HL-60 (cell line): ENCODE measurements around the gene ACER2.

Experiments used
- DNase-seq, 2 experiments: peaks; one replicate each; pipeline ENCODE4 v3.0.0-alpha.2; 2010 to 2020; ENCODE audit warnings: low read depth in 1 of 2, low spot score in 1 of 2
- H3K27ac ChIP-seq: fragments of 250-450 bp; sonication (Bioruptor Pico); replicated peaks from 2 replicates; pipeline ENCODE4 v1.5.1; 2020; ENCODE audit warnings: mild to moderate bottlenecking, moderate library complexity
- H3K27me3 ChIP-seq: fragments of 250-450 bp; sonication (Bioruptor Pico); 2 replicates; pipeline ENCODE4 v1.5.1; 2021; ENCODE audit warnings: mild to moderate bottlenecking, moderate library complexity; ENCODE audit not compliant: insufficient read depth, poor library complexity, severe bottlenecking
- H3K4me3 ChIP-seq: replicated peaks from 2 replicates; pipeline ENCODE4 v1.5.1; 2011; ENCODE audit warnings: mild to moderate bottlenecking, control low read depth, low read length; ENCODE audit not compliant: insufficient read depth
- GABPA ChIP-seq: IDR thresholded peaks from 2 replicates; pipeline ENCODE4 v1.6.1; 2012; ENCODE audit warnings: low read depth
- POLR2AphosphoS5 ChIP-seq: IDR thresholded peaks from 2 replicates; pipeline ENCODE4 v1.6.1; 2012; ENCODE audit warnings: low read depth
- SPI1 ChIP-seq: IDR thresholded peaks from 2 replicates; pipeline ENCODE4 v1.6.1; 2012; ENCODE audit warnings: low read depth, mild to moderate bottlenecking, borderline replicate concordance
- TF ChIP-seq, protein P1 (sequence below): IDR thresholded peaks from 2 replicates; pipeline ENCODE4 v1.6.1; 2012; ENCODE audit warnings: low read depth; ENCODE audit not compliant: insufficient replicate concordance
- TF ChIP-seq, protein P2 (sequence below): IDR thresholded peaks from one replicate; pipeline ENCODE4 v1.5.1; 2011; ENCODE audit warnings: low read length, control low read depth, inconsistent platforms; ENCODE audit not compliant: insufficient read depth

Gene ACER2

DNA sequence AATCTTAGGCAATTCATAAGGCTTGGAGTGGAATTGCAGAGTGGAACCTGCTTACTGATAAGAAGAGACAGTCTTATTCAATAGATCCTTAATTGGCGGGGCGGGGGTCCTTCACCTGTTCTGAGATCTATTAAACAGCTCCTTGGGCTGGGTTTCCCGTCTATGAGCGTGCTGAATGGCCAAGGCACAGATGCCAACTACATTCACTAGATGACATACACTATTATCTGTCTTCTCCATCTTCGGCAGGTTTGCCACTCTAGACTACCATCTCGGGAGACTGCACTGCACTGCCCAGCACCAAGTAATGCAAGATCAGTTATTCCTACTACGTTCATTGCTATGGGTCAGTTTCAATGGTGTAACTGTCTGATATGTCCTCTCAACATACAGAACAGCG lies 81.5 kb downstream of the ACER2 start:
- Histone ChIP-seq H3K4me3 (no peak overlapping the region), H3K27me3 (no peaks in the 10 kb centered on the region), H3K27ac (no peak overlapping the region)
- TF ChIP-seq, protein P1, sequence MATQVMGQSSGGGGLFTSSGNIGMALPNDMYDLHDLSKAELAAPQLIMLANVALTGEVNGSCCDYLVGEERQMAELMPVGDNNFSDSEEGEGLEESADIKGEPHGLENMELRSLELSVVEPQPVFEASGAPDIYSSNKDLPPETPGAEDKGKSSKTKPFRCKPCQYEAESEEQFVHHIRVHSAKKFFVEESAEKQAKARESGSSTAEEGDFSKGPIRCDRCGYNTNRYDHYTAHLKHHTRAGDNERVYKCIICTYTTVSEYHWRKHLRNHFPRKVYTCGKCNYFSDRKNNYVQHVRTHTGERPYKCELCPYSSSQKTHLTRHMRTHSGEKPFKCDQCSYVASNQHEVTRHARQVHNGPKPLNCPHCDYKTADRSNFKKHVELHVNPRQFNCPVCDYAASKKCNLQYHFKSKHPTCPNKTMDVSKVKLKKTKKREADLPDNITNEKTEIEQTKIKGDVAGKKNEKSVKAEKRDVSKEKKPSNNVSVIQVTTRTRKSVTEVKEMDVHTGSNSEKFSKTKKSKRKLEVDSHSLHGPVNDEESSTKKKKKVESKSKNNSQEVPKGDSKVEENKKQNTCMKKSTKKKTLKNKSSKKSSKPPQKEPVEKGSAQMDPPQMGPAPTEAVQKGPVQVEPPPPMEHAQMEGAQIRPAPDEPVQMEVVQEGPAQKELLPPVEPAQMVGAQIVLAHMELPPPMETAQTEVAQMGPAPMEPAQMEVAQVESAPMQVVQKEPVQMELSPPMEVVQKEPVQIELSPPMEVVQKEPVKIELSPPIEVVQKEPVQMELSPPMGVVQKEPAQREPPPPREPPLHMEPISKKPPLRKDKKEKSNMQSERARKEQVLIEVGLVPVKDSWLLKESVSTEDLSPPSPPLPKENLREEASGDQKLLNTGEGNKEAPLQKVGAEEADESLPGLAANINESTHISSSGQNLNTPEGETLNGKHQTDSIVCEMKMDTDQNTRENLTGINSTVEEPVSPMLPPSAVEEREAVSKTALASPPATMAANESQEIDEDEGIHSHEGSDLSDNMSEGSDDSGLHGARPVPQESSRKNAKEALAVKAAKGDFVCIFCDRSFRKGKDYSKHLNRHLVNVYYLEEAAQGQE: no peak
- TF ChIP-seq, protein P2, sequence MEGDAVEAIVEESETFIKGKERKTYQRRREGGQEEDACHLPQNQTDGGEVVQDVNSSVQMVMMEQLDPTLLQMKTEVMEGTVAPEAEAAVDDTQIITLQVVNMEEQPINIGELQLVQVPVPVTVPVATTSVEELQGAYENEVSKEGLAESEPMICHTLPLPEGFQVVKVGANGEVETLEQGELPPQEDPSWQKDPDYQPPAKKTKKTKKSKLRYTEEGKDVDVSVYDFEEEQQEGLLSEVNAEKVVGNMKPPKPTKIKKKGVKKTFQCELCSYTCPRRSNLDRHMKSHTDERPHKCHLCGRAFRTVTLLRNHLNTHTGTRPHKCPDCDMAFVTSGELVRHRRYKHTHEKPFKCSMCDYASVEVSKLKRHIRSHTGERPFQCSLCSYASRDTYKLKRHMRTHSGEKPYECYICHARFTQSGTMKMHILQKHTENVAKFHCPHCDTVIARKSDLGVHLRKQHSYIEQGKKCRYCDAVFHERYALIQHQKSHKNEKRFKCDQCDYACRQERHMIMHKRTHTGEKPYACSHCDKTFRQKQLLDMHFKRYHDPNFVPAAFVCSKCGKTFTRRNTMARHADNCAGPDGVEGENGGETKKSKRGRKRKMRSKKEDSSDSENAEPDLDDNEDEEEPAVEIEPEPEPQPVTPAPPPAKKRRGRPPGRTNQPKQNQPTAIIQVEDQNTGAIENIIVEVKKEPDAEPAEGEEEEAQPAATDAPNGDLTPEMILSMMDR: no peak
- no peak for TF ChIP-seq GABPA
- no peak for TF ChIP-seq SPI1
- no peak for TF ChIP-seq POLR2AphosphoS5
- no peak for DNase-seq

DNA sequence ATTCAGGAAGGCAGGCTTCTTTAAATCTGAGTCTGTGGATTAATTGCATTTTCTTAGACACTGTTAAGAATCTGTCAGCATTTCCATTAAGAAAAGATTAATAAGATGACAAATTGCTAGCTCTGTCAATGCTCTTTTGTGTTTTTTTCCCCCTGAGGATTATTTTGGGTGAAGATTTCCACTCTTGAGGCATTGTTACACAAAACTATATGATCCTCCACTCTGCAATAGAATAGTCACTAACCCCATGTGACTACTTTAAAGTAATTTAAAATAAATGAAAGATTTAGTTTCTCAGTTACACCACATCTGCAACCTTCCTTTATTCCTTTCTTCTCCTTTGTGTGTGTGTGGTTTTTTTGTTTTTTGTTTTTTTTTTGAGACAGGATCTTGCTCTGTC lies 82.0 kb downstream of the ACER2 start:
- no peak for DNase-seq
- no peaks in the 10 kb centered on the region for H3K27me3 ChIP-seq
- no peak for TF ChIP-seq GABPA
- TF ChIP-seq, protein P1: no peak
- no peak for TF ChIP-seq POLR2AphosphoS5
- TF ChIP-seq, protein P2: no peak
- TF ChIP-seq SPI1: no peak
- no peak overlapping the region for H3K27ac ChIP-seq
- H3K4me3 ChIP-seq: no peak overlapping the region

DNA sequence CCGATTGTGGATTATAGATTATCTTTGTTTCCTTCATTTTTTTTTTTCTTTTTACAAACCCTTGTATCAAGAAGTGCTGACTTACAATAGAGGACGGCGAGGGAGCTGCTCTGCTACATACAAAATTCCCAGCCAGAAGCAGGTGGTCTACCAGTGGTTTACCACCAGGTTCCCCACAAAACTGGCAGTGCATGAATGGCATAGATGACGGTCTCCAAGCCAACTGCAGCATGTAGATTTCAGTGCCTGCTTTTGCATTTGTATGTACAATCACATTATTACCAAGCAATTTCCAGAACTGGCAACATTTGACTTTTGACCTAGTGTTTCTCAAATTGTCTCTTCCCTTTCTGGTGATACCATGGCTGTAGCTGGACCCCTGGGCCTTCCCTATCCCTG lies 84.0 kb downstream of the ACER2 start:
- TF ChIP-seq, protein P2: no peak
- DNase-seq: no peak
- Histone ChIP-seq H3K27ac (no peak overlapping the region), H3K4me3 (no peak overlapping the region), H3K27me3 (no peaks in the 10 kb centered on the region)

DNA sequence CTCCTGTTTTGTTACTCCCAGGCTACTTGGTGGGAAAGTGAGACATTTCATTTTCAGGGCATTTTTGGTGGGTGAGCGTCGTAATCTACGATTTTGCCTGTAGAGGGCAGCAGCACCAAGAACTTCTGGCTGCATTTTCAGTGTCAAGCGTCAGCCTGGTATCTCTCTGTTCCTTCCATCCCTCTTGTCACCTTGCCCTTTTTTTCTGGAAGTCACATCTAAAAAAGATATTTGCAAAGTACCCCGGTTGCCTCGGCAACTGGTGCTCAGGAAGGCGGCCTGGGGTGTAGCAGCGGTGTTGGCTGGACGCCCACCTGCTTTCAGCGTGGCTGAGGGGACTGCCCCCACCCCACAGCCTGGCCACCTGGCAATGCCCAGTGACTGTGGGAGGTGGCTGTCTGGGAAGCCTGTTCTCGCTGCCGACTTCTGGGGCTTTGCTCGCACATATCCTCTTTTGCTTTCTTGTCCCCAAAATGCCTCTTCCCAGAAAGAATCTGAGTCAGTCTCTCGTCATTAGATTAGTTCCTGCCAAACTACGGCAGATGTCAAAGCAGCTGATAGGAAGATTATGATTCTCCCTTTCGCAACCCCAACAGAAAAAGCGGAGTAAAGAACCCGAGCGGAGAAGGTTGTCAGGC lies 84.5 kb downstream of the ACER2 start:
- TF ChIP-seq, protein P1: no peak
- TF ChIP-seq, protein P2: peak; percentile 30
- no peak for TF ChIP-seq POLR2AphosphoS5
- Histone ChIP-seq H3K27ac (no peak overlapping the region), H3K27me3 (no peaks in the 10 kb centered on the region), H3K4me3 (no peak overlapping the region)
- DNase-seq: peak in 1 of 2 experiments; percentile 2
